ENCODE data around the gene ZNF511.
A peak's percentile ranks its signal among the peaks of the same experiment; 100 is the strongest.
"Not testable (repeated sequence)": the region's sequence is repeated elsewhere in the genome, so short reads cannot be mapped to it uniquely, and the experiment has no call there.

Gene ZNF511

GRCh38 chr10:133308421-133309099 lies at the start of gene ZNF511, which contains the start of gene TUBGCP2:
Gene ZNF511, plus strand, starts transcription at chr10:133308914. Its CDS starts 30 bp downstream, at chr10:133308944.
Gene TUBGCP2, minus strand, starts transcription at chr10:133308872. Its CDS starts 5,931 bp downstream, at chr10:133302941.
- DNase-seq = peak; percentile 52 to 95 (median 90)

GRCh38 chr10:133259602-133259989 lies 49.1 kb upstream of the ZNF511 start:
- peak in 1 of 14 donors; percentile 6 for DNase-seq

DNA sequence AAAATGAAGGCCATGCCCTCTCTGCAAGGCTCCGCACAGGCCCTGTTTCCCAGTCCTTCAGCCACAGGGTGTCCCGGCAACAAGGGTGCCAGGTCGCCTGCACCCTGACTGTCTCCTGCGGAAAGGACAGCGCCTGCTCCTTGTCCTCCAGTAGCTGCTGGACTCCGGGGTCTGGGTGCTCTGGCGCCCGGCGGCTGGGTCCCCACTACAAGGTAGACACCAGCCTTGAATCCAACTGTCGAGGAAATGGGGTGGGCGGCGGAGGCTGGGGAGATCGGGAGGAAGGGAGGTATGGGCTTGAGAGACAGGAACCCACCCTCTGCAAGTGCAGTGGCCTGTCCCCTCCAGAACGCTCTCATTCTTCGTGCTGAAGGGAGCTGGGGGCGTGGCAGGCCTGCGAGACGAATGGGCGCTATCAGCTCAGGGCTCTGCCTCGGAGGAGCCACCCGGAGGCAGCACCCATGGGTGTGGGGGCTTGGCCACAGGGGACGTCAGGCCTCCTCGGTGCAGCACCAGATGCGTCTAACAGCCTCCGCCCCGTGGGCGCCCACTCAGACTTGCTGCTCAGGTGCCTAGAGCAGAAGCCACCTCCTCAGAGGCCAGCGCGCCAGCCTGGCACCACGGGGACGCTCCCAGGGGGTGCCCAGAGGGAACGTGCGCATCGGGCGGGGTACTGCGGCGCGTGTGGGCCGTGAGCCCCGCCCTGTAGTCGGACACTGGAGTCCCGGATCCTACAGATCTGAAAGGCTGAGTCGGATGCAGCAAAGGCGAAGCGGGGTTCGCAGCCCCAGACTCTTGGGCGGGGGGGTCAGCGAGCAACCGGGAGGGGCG lies 47.6 kb upstream of the ZNF511 start:
- DNase-seq = peak in 5 of 14 donors; percentile 31 to 74 (median 48)

- peak in 13 of 14 donors; percentile 6 to 83 (median 66) for DNase-seq
Measured at GRCh38 chr10:133261726-133262325, 46.9 kb upstream of the ZNF511 start.

DNA sequence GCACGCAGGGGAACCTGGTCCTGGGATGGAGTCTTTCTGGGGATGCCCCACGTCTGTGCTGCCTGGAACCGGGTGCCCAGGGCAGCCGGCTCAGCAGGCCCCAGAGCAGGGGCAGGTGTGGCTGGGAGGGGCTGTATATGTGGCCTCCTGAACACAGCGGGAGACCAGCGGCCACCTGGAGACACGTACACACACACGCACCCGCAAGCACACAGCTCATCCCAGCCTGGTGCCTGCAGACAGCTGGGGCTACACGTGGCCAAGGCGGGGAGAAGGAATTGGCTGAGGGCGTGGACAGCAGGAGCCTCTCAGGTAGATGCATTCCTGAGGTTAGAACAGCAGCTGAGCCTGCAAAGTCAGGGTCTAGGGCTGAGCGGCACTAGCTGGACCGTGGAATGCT lies 46.0 kb upstream of the ZNF511 start:
- DNase-seq = no peak

- no peak for DNase-seq
Measured at GRCh38 chr10:133263674-133264073, 45.0 kb upstream of the ZNF511 start.

DNA sequence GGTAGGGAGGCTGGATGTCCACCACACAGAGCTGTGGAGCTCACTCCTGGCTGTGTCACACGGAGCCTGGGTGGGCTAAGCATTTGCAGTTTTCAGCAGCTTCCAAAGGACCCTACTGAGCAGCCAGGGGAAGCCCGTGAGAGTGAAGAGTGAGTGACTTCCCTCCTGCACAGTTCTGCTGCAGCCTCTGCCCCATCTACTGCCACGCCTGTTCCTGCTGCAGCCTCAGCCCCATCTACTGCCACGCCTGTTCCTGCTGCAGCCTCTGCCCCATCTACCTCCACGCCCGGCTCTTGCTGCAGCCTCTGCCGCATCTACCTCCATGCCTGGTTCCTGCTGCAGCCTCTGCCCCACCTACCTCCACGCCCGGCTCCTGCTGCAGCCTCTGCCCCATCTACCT lies 44.3 kb upstream of the ZNF511 start:
- DNase-seq = no peak

DNA sequence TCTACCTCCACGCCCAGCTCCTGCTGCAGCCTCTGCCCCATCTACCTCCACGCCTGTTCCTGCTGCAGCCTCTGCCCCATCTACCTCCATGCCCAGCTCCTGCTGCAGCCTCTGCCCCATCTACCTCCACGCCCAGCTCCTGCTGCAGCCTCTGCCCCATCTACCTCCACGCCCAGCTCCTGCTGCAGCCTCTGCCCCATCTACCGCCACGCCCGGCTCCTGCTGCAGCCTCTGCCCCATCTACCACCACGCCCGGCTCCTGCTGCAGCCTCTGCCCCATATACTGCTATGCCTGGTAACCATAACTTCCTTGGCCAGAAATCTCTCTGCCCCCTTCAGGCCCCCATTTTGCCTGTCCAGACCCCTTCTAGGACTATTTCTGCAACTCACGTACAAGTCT lies 43.7 kb upstream of the ZNF511 start:
- DNase-seq = not testable (repeated sequence)

DNA sequence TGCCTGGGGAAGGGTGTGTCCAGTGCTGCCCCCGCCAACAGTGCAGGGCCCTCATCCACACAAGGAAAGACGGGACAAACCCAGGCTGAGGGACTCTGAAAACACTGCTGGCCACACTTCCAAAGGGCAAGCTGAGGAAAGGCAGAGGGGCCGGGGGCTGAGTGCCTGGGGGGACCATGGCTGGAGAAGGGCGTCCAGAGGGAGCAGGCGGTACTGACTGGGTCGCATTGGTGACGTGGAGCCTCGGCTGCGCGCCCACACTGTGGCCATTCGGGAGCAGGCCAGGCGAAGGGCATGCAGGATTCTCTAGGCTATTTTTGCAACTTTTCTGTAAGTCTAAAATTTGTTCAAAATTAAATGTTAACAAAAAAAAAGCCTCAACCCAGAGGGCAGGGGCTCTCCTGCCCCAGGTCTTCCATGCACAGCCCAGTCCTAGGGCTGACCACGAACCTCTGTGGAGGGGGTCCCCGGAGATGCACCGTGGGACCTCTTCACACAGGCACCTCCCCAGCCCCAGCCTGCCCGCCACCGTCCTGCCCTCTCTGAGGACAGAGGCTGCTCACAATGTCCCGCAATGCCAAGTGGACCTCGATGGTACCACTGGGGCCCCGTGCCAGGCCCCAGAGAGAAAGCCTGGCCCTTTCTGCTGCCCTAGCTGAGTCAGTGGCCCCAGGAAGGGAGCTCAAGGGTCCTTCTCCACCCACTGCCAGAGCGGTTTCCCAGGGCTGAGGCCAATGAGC lies 42.5 kb upstream of the ZNF511 start:
- DNase-seq = no peak

DNA sequence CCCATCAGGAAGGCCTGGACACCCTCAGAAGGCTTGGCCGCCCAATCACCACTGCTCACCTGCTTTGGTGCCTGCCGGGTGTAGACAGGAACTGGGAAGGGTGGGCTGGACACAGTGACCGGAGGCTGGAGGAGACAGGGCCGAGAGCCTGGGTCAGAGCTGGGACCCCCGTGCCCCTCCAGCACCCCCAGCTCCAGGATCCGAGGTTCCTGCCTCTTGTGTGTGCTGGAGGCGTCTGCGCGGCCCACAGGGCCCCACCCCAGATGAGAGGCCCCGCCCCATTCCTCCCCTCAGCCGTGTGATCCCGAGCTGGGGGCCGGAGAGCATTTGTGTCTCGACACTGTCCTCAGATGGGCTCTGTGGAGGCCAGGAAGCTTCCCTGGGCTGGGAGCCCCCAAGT lies 41.4 kb upstream of the ZNF511 start:
- DNase-seq = no peak

- no peak for DNase-seq
Measured at GRCh38 chr10:133267829-133268228, 40.9 kb upstream of the ZNF511 start.

DNA sequence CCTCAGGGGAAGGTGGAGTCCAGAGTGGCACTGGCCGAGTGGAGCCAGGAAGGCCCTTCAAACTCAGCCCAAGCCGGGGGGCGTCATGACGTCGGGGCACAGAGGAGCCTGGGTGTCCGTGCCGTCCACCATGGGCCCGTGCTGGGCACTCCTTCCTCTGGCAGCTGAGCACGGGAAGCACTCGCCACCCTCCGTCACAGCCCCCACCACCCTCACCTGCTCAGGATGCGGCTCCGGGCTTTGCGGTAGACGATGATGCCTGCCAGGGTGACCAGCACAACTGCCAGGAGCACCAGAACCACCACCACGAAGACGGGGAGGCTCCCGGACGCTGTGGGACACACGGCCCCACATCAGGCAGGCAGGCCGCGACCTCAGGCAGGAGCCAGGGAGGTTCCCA lies 40.2 kb upstream of the ZNF511 start:
- DNase-seq = no peak

GRCh38 chr10:133269367-133269766 lies 39.3 kb upstream of the ZNF511 start:
- no peak for DNase-seq

- DNase-seq = no peak
Measured at GRCh38 chr10:133270204-133270603, 38.5 kb upstream of the ZNF511 start.

DNA sequence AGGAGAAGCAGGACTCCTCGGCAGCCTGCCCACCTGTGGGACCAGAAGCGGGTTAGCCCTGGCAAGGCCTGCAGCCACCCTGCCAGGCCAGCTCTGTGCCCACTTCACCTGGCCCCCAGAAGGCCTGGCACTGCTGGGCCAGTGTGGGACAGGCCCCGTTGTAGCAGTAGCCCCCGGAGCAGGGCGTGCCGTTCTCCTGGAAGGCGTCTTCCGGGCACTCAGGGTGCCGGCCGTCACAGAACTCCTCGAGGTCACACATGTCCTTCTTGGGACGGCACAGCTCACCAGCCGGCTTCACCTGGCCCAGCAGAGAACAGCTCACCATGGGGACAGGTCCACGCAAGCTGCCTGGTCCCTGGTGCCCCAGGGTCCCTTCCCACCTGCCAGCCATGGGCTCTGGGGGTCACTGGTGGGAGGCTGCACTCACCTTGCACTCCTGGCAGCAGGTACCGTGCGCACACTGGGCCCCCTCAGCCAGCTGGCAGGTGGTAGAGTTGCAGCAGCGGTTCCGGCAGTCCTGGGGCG lies 37.9 kb upstream of the ZNF511 start:
- DNase-seq = no peak

- no peak for DNase-seq
Measured at GRCh38 chr10:133271521-133272300, 37.0 kb upstream of the ZNF511 start.

DNA sequence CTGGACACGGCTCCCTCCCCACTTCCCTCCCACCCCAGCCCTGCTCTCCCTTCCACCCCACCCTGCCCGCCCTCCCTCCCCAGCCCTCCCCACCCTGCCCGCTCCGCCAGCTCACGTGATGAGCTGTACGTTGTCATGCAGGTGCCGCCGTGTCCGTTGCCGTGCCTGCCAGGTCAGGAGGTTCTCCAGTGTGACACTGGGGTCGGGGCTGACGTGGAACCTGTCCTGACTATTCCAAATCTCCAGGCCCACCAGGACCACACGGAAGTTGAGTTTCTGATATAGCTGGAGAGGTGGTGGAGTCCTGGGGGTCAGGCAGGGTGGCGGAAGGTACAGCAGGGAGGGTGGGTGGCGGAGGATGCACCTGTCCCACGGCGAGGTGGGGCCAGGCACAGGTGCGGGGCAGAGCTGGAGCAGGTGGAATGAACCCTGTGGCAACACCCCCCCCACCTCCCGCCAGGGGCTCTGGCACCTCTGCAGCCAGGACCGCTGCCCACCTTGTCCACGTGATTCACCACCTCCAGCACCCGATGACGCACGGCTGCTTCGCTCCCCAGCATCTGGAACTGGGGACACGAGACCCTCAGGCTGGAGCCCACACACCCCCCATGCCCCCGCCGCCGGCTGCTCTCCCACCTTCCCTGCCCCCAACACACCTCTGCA lies 36.3 kb upstream of the ZNF511 start:
- DNase-seq = no peak

- no peak for DNase-seq
Measured at GRCh38 chr10:133272964-133273420, 35.7 kb upstream of the ZNF511 start.

DNA sequence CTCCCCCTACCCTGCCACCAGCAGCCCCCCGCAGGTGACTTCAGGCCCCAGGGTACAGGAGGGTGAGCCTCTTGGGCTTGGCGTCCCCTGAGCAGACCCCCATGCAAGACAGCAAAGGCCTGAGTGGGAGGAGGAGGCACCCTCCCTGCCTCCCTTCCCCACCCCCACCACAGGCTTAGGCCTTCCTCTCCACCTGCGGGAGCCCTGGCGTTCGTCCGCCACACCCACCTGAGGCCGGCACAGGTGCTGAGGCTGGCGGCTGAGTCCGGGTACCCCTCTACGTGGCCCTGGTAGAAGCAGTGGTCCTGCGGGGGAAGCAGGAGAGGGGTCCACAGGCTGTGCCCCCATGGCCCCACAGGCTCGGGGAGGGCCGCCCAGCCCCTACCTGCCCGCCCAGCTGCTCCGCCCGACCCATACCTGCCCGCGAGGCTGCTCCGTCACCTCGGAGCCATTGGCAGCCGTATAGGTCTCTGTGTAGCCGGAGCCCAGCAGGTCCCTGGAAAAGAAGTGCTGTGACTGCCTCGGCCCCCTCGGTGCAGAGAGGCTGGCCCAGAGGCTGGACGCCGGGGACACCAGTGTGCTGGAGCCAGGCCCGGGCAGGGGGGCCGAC lies 35.1 kb upstream of the ZNF511 start:
- no peak for DNase-seq
